ENCODE data around the gene EPHB4.

DNA sequence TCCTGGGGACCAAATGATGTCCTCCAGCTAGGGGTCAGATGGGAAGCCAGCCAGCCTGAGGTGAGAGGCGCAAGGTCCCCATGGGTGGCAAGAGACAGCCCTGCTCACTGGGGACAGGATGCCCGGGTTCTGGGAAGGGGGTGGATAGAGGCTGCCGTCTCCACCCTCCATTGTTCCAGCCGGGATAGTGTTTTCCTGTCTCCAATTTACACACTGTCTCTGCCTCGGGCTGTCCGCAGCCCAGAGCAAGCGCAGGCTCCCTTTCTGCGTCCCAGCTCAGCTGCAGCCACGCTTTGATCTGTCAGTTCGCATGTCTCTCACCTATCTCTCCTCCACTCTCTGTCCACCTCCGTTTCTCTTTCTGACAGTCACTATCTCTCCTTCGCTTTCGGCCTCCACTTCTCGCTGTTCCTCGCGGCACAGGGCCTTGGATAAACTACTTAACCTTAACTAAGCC is 2.1 kb downstream of the EPHB4 start:
- TF ChIP-seq, protein P1, sequence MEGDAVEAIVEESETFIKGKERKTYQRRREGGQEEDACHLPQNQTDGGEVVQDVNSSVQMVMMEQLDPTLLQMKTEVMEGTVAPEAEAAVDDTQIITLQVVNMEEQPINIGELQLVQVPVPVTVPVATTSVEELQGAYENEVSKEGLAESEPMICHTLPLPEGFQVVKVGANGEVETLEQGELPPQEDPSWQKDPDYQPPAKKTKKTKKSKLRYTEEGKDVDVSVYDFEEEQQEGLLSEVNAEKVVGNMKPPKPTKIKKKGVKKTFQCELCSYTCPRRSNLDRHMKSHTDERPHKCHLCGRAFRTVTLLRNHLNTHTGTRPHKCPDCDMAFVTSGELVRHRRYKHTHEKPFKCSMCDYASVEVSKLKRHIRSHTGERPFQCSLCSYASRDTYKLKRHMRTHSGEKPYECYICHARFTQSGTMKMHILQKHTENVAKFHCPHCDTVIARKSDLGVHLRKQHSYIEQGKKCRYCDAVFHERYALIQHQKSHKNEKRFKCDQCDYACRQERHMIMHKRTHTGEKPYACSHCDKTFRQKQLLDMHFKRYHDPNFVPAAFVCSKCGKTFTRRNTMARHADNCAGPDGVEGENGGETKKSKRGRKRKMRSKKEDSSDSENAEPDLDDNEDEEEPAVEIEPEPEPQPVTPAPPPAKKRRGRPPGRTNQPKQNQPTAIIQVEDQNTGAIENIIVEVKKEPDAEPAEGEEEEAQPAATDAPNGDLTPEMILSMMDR (IDR thresholded peaks at IDR 0.05; ENCODE audit: low read length) = no peak
- TF ChIP-seq EZH2phosphoT487 (IDR thresholded peaks at IDR 0.05; ENCODE audit: low read length) = no peak
- TF ChIP-seq EZH2 (optimal IDR thresholded peaks at IDR 0.05; ENCODE audit: low read depth, low read length) = no peak

Data from MM.1S (cell line).